GM23338 (cell line): ENCODE results near the gene CD68.

ENCODE experiments used
- EZH2 ChIP-seq: fragments of 200-600 bp; sonication (generic); IDR thresholded peaks from one replicate; pipeline ENCODE4 v1.8.0; 2017; ENCODE audit warnings: antibody characterized with exemption, mild to moderate bottlenecking, low read depth; ENCODE audit not compliant: unreplicated experiment
- EZH2phosphoT487 ChIP-seq: fragments of 200-600 bp; sonication (generic); IDR thresholded peaks from one replicate; pipeline ENCODE4 v1.8.1; 2018; ENCODE audit warnings: antibody characterized with exemption; ENCODE audit not compliant: unreplicated experiment
- JUNB ChIP-seq: IDR thresholded peaks from one replicate; pipeline ENCODE4 v1.6.1; 2016; ENCODE audit warnings: antibody characterized with exemption; ENCODE audit not compliant: unreplicated experiment
- POLR2AphosphoS5 ChIP-seq: IDR thresholded peaks from 2 replicates; pipeline ENCODE4 v1.6.1; 2016; ENCODE audit warnings: antibody characterized with exemption, low read depth
- TF ChIP-seq, protein P1 (sequence below), 2 experiments: fragments of 200-600 bp in 1 of 2; sonication (generic) in 1 of 2; conservative IDR thresholded peaks; 2 replicates each; pipeline versions ENCODE4 v1.5.1 to v1.6.1; 2016 to 2017; ENCODE audit warnings: antibody characterized with exemption in 2 of 2, low read depth in 2 of 2, mild to moderate bottlenecking in 2 of 2, moderate library complexity in 1 of 2
- TF ChIP-seq, protein P2 (sequence below): IDR thresholded peaks from 2 replicates; pipeline ENCODE4 v1.6.1; 2016; ENCODE audit warnings: antibody characterized with exemption
- TF ChIP-seq, protein P3 (sequence below): IDR thresholded peaks from one replicate; pipeline ENCODE4 v1.6.1; 2018; ENCODE audit warnings: antibody characterized with exemption; ENCODE audit not compliant: unreplicated experiment

DNA sequence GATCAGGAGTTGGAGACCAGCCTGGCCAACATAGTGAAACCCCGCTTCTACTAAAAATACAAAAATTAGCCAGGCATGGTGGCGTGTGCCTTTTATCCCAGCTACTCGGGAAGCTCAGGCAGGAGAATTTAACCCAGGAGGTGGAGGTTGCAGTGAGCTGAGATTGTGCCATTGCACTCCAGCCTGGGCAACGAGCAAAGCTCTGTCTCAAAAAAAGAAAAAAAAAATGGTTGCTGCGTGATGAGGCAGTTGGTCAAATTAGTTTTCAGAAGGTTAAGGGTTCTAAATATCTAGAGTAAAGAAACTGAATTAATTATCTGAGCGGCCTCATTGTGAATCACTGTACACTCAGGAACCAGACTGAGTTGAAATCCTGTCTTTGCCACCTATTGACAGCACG lies 3.5 kb upstream of the CD68 start:
- TF ChIP-seq POLR2AphosphoS5 (no peak), EZH2phosphoT487 (no peak), EZH2 (no peak), JUNB (no peak)
- TF ChIP-seq, protein P1, sequence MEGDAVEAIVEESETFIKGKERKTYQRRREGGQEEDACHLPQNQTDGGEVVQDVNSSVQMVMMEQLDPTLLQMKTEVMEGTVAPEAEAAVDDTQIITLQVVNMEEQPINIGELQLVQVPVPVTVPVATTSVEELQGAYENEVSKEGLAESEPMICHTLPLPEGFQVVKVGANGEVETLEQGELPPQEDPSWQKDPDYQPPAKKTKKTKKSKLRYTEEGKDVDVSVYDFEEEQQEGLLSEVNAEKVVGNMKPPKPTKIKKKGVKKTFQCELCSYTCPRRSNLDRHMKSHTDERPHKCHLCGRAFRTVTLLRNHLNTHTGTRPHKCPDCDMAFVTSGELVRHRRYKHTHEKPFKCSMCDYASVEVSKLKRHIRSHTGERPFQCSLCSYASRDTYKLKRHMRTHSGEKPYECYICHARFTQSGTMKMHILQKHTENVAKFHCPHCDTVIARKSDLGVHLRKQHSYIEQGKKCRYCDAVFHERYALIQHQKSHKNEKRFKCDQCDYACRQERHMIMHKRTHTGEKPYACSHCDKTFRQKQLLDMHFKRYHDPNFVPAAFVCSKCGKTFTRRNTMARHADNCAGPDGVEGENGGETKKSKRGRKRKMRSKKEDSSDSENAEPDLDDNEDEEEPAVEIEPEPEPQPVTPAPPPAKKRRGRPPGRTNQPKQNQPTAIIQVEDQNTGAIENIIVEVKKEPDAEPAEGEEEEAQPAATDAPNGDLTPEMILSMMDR (conservative IDR thresholded peaks at IDR 0.05; ENCODE audit: low read depth in 2 of 2) = no peak
- TF ChIP-seq, protein P2, sequence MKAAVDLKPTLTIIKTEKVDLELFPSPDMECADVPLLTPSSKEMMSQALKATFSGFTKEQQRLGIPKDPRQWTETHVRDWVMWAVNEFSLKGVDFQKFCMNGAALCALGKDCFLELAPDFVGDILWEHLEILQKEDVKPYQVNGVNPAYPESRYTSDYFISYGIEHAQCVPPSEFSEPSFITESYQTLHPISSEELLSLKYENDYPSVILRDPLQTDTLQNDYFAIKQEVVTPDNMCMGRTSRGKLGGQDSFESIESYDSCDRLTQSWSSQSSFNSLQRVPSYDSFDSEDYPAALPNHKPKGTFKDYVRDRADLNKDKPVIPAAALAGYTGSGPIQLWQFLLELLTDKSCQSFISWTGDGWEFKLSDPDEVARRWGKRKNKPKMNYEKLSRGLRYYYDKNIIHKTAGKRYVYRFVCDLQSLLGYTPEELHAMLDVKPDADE = no peak
- TF ChIP-seq, protein P3, sequence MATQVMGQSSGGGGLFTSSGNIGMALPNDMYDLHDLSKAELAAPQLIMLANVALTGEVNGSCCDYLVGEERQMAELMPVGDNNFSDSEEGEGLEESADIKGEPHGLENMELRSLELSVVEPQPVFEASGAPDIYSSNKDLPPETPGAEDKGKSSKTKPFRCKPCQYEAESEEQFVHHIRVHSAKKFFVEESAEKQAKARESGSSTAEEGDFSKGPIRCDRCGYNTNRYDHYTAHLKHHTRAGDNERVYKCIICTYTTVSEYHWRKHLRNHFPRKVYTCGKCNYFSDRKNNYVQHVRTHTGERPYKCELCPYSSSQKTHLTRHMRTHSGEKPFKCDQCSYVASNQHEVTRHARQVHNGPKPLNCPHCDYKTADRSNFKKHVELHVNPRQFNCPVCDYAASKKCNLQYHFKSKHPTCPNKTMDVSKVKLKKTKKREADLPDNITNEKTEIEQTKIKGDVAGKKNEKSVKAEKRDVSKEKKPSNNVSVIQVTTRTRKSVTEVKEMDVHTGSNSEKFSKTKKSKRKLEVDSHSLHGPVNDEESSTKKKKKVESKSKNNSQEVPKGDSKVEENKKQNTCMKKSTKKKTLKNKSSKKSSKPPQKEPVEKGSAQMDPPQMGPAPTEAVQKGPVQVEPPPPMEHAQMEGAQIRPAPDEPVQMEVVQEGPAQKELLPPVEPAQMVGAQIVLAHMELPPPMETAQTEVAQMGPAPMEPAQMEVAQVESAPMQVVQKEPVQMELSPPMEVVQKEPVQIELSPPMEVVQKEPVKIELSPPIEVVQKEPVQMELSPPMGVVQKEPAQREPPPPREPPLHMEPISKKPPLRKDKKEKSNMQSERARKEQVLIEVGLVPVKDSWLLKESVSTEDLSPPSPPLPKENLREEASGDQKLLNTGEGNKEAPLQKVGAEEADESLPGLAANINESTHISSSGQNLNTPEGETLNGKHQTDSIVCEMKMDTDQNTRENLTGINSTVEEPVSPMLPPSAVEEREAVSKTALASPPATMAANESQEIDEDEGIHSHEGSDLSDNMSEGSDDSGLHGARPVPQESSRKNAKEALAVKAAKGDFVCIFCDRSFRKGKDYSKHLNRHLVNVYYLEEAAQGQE = no peak
